GM20431 (cell line): ENCODE measurements around the gene PPP1R9A.

Experiments used
- in situ Hi-C: fragments of 300-500 bp; cut with MseI, MboI; formaldehyde crosslinking; loops from one replicate; pipeline ENCODE4 v1.15.0; 2020; ENCODE audit warnings: low sequenced_read_pairs; ENCODE audit not compliant: unreplicated experiment

The PPP1R9A gene

DNA sequence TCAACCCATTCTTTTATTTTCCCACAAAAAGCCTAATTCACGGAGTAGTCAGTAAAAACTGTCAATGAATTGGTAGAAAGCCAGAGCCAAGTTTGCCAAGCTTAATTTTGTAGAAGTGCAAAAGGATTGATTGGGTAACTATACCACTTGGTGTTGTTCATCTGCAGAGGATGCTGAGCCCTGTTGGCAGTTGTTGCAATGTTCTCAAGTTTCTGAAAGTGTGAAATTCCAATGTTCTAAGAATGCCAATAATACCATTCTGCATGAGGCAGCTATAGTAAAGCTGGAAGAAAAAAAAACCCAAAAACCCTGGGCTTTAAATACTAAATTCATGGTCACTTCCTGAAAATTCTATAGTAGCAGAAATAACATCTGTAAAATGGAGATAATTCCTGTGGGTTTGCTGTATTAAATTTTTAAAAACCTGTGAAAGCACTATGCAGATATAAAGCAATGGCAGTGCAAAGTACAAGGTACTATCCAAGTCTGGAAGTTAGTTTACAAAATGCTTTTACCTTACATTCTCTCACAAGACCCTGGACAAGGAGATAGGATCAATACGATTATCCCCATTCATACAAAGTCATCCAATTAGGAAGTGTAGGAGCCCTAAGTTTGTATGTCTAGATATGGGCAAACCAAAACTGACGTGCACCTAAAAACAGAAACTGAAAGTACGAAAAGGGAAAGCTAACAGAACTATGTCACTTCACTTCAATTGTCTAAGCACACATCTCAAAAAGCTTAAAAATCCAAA, 423.0 kb downstream of the PPP1R9A start:
- in situ Hi-C loops: no loop called here

DNA sequence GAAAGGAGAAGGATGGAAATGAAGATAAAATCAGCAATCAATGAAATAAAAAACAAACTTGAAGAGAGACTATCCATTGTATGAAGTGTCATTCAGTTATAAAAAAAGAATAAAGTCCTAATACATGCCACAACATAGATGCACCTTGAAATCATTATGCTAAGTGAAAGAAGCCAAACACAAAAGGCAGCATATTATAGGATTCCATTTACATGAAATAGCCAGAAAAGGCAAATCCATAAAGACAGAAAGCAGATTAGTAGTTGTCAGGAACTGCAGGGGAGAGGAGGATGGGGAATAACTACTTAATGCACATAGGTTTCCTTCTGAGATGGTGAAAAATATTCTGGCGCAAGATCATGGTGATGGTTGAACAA, 423.6 kb downstream of the PPP1R9A start:
- in situ Hi-C loops: no loop called here

DNA sequence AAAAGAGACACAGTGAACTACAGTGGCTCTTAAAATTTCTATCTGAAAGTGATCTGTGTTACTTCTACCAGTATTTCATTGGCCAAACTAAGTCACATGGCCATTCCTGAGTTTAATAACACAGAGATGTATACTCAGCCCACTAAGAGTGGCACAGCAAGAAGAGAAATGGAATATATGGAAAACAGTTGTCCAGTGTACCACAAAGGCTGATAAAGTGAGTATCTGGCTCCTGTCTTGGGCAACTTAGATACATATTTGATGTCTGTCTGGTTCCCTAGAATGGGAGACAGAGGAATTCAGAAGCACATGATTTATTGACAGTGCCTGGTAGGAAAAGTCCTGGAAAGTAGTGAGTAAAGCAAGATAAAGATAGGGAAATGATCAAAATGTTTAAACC, 427.1 kb downstream of the PPP1R9A start:
- in situ Hi-C loops: no loop called here

DNA sequence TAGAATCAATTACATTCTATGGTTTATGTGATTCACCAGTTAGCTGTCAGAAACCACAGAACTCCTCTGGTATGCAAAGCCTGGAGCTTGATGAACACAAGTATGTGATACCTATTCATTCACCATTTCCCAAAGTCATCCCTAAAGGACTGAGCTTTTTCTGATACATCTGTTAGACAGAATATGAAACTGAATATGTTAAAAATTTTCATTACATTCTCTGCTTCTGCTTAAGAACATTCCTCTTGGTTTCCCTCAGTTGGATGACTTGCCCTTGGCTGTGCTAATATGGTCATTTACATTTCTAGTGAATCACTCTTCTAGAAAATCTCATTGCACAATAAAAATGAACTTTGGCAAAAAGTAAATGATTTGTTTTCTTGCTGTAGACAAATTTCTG, 427.7 kb downstream of the PPP1R9A start:
- in situ Hi-C loops: no loop called here

DNA sequence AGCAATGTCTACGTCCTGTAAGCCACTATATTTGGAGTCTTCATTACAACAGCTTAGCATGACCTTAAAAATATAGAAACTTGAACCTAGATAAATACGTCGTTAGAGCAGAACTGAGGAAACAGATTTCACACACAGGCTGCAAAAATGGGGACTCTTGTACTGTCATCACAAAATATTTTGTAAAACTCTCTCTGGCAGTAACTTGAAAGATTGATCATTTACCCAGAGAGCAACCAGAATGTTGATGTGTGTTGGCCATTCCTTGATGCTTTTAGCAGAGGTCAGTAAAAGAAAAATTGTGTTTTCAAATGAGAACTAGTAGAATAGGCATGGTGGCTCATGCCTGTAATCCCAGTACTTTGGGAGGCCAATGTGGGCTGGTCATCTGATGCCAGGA, 431.4 kb downstream of the PPP1R9A start:
- in situ Hi-C loops: no loop called here

DNA sequence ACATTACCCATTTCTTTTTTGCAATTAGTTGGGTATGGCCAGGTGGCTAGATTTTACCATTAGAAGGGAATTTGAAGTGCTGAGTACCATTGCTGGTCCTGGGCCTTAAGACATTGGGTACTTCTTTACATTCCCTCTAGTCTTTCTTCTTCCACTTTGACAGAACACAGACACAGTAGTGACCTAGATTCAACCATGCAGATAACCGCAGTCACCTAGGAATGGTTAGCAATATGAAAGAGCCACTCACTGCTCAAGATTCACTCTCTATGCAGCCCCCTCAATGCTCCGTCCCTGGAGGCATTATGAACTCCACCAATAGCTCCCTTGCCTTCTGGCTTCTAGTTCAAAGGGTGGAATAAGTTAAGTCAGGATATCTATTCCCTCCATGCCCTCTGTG, 433.1 kb downstream of the PPP1R9A start:
- in situ Hi-C loops: no loop called here

DNA sequence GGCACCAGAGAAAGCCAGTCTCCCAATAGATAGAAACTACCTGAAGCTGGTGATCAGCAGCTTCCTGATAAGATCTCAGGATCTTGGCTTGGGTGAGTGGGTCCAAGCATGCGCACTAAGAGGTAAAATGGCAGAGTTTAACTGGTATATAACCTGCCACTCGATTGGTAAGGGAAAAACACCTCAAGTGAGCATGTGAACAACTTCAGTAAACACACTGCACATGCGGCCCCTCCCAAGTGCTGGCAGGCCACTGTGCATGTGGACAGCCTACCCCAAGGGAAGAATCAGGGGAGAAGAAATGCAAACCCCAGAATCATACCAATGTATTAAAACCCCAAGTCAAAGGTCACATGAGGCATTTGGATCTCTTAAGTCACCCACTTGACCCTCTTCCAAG, 434.6 kb downstream of the PPP1R9A start:
- in situ Hi-C loops: no loop called here

DNA sequence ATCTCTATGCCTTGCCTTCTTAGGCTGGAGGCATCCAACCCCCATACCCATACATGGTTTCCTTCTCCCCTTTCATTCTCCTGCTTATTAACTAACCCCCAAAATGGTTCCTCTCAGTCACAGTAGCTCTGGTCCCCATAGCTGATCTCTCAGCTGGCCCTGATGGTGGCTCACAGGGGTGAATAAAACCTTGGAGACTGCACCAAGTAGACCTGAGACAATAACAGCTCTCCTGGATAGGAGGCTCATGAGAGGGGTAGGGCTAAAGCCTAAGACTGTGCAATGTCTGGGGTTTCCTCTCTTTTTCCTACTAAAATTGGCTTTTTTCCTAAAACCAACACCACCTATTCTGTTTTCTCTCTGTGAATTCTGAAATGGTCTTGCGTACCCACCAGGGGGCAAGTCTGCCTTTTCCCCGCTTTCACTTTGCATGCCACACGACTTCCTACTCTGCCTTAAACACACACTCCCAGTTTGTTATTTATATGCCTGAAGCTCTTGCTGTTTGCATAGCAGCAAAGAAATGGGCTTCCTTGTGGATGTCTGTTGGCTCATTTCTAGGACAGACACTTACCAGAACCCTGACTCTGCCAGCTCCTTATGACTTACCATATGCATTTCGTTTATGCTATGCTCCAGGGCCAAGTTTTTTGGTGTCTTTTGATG, 435.4 kb downstream of the PPP1R9A start:
- in situ Hi-C loops: no loop called here
